Globus pallidus (tissue), 1 donor: ENCODE measurements around the gene TUFM.
"Not testable (repeated sequence)": the region's sequence is repeated elsewhere in the genome, so short reads cannot be mapped to it uniquely, and the experiment has no call there.

ENCODE experiments used
- DNase-seq: peaks from one replicate; pipeline ENCODE4 v3.0.0-alpha.2; 2015; ENCODE audit warnings: low spot score

The TUFM gene

DNA sequence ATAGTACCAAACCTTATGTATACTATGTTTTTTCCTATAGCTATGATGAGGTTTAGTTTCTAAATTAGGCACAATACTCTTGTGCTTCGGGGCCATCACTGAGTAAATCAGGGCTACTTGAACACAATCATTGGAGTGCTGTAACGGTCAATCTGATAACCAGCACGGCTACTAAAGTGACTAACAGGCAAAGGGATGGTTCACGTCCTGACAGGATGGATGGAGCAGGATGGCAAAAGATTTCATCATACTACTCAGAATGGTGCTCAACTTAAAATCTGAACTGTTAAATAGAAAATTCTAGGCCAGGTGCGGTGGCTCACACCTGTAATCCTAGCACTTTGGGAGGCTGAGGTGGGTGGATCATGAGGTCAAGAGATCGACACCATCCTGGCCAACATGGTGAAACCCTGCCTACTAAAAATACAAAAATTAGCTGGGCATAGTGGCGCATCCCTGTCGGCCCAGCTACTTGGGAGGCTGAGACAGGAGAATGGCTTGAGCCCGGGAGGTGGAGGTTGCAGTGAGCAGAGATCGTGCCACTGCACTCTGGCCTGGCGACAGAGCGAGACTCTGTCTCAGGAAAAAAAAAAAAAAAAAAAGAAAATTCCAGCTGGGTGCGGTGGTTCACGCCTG, 7.0 kb downstream of the TUFM start:
- no peak for DNase-seq

DNA sequence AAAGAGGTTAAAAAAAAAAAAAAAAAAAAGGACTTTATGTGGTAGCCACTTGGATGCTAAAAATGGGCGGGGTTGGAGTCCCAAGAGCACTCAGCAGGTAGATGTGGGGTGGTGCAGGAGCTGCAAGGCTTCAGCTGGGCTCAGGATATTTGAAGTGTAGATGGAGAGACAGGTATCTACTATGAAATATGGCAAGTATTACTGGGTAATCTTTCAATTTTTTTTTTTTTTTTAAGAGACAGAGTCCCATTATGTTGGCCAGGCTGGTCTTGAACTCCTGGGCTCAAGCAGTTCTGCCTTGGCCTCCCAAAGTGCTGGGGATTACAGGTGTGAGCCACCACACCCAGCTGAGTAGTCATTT, 7.6 kb downstream of the TUFM start:
- DNase-seq: no peak

DNA sequence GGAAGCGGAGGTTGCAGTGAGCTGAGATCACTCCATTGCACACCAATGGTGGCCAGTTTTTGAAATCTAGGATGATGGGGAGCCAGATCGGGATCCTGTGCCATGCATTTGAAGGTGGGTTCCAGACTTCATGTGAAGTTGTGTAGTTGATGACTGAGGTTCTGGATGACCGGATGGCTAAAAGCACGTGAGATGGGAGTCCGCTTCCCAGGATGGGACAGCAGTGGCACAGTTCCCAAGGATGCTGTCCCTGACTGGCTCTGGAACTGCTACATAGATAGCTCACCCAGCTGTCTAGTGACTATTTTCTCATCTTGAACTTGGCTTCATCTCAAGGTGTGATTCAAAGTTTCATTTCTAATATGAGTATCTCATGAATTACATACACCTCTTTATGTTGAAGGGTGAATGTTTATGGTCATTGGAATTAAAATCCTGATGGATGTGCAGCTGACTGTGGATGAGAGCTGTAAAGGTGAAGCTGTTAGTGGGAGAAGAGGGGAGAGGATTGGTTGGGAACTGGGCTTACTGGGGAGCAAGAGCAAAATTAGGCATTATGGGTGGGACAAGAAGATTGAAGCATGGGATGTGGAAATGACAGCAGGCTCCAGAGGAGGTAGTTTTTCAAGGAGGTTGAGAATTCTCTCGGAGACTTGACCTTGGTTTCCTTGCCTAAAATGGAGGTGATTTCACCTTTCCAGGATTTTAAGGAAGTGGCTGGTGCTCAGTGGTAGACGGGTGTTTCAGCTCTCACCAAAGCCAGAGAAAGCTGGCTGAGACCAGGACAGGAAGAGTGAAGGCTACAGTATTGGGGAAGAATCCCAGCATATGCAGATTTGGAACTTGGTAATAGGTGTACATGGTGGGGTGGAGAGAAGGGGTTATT, 8.2 kb downstream of the TUFM start:
- no peak for DNase-seq

DNA sequence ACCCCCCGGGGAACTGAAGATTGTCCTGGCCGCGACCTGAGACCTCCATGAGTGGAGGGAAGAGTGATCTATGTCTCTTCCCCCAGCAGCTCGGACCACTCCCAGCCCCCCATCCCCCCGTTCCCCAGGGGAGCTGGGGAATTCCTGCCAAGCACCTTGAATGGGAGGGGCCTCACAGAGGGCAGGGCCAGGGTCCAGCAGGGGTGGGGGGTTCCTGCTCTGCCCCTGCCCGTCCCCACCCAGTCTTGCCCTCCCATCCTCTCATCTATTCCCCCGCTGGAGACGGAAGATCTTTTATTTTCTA, 9.4 kb downstream of the TUFM start:
- no peak for DNase-seq

DNA sequence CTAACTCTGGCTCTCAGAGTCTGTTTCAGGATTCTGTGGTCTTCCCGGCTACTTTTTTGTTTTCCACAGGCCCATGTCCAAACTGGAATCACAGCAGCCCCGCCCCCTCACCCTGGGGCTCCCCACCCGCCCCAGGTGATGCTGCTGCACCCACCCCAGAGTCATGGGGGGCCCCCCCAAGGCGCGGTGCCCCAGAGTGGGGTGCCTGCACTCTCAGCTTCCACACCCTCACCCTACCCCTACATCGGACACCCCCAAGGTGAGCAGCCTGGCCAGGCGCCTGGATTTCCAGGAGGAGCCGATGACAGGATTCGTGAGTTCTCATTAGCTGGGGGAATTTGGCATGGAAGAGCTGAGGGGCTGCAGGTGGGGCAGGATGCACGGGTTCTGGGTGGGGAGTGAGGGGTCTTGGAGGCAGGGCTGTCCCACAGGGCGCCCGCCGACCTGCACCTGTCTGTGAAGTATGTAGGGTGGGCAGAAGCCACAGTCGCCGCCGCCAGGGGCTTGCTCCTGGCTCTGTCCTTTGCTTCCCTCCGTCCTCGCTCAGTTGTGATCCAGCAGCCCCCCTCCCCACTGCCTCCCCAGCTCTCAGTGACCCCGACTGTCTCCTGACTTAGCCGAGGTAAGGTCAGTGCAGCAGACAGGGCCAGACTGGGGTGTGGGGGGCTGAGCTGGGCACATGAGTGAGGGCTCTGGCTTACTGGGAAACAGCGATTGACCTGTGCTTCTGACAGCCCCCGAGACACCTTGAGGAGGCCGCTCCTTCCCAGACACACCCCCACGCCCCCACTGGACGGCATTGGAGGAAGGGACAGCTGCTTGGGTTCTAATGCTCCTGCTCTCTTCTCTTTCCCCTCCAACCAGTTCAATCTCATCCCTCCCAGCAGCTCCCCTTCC, 10.0 kb downstream of the TUFM start:
- no peak for DNase-seq

DNA sequence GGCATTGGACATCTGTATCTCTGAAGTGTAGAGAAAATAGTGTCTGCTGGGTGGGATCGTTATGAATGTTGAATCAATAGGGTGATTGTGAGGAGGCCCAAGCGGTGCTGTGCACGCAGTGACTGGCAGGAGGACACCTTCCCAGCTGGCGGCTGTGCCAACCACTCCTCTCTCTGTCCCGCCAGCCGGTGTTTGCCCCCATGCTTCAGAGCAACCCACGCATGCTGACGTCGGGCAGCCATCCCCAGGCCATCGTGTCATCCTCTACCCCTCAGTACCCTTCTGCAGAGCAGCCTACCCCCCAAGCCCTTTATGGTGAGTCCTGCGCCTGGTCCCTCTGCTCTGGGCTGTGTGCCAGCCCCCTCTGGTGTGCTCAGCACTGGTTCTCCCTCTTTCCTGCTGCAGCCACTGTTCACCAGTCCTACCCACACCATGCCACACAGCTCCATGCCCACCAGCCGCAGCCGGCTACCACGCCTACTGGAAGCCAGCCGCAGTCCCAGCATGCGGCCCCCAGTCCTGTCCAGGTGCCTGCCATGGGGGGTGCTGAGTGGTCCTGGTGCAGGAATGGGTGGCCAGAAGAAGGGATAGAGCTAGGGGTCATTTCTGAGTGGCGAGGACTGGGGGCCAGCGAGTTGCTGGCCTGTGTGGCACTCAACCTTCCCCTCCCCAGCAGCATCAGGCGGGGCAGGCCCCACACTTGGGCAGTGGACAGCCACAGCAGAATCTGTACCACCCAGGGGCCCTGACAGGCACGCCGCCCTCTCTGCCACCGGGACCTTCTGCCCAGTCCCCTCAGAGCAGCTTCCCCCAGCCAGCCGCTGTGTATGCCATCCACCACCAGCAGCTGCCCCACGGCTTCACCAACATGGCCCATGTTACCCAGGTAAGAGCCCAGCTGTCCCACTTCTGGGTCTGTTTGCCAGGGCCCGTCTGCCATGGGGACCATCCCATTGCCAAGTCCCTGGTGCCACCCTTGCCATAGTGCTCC, 11.0 kb downstream of the TUFM start:
- no peak for DNase-seq

DNA sequence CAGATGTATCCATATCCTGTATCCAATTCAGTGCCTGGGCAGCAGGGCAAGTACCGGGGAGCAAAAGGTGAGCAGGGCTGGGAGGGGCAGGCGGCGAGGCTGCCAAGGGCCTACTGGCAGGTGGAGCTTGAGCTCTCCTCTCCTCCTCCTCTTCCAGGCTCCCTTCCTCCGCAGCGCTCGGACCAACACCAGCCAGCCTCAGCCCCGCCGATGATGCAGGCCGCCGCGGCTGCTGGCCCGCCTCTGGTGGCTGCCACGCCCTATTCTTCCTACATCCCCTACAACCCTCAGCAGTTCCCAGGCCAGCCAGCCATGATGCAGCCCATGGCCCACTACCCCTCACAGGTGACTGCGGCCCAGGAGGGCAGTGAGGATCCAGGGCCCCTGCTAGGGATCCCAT, 11.8 kb downstream of the TUFM start:
- DNase-seq: no peak

DNA sequence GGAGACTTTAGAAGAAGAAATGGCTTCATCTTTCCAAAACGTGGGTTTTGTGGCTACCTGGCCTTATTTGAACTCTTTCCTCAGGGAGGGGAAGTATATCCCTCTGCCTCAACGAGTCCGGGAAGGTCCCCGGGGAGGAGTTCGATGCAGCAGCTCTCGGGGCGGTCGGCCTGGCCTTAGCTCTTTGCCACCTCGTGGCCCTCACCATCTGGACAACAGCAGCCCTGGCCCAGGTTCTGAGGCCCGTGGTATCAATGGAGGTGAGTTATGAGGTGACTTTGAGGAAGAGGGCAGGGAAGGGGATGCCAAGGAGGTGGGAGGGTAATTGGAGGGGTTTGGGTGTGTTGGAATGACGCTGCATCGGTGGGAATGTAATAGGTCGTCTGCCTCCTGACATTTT, 15.6 kb downstream of the TUFM start:
- no peak for DNase-seq

DNA sequence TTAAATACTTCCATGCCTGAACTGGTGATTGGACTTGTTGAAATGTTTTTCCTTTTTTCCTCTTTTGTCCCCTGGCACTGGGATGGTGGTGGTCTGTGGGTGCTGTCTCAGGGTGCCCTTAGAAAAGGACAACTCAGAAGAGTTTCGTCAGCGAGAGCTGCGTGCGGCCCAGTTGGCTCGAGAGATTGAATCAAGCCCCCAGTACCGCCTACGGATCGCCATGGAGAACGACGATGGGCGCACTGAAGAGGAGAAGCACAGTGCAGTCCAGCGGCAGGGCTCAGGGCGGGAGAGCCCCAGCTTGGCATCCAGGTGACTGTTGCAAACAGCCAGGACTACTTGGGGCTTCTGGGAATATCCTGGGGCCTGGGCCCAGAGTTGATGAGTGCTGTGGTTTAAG, 16.4 kb downstream of the TUFM start:
- no peak for DNase-seq

DNA sequence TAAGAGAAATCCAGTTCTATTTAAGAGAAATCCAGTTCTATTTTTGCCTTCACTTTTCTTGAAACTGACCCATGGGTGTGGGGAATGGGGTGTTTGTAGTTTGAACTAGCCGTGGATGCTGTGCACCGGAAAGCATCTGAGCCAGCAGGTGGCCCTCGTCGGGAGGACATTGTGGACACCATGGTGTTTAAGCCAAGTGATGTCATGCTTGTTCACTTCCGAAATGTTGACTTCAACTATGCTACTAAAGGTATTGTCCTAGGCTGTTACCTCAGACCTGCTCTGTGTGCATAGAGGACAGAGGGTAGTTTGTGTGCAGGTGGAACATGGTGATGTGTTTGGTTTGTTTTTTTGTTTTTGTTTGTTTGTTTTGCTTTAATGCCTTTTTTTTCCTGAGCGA, 20.0 kb downstream of the TUFM start:
- no peak for DNase-seq

DNA sequence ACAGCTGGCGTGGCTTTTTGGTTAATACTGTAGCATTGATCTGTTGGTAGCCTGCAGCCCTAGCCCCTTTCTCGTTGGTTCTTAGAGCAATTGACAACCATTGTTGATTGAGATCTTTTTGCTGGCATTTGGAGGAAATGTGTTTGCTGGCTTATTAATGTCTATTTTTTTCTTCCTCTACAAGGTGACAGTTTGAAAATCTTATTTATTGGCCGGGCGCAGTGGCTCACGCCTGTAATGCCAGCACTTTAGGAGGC, 21.5 kb downstream of the TUFM start:
- DNase-seq: no peak

DNA sequence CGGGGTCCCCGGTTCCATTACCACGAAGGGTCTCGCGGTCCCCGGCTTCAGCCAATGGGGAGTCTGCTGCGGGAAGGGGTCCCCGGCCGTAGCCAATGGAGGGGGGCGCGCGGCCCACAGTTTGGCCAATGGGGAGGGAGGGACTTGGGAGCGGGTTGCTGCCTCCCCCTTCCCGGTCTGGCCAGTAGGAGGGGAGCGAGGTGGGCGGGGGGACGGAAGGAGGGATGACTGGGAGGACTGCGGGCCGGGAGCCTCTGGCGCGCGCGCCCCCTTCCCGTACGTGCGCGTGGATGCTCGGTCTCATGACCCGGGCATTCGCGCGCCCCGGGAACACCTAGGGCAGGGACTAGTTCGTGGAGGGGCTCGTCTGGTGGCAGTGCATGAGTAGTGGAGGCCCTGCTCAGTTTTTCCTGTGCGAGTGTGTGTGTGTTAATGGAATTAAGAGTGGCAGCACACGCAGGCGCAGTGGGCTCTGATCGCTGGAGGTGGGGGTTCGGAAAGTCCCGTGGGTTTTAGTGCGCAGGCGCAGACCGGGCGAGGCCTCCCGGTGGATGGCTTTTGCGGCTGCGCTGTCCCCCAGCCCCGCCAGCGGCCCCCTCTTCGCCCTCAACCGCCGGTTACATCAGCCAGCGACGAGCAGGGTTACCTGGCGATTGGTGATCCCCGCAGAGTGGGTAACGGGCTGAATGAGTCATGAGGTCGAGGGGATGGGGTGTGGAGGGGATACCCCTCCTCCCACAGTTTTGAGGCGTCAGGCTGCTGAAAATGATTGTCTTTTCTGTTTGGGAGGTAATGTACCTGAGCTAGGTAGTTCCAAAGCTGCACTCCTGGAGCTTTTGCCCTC, 22.1 kb downstream of the TUFM start:
- peak; percentile 96 for DNase-seq

DNA sequence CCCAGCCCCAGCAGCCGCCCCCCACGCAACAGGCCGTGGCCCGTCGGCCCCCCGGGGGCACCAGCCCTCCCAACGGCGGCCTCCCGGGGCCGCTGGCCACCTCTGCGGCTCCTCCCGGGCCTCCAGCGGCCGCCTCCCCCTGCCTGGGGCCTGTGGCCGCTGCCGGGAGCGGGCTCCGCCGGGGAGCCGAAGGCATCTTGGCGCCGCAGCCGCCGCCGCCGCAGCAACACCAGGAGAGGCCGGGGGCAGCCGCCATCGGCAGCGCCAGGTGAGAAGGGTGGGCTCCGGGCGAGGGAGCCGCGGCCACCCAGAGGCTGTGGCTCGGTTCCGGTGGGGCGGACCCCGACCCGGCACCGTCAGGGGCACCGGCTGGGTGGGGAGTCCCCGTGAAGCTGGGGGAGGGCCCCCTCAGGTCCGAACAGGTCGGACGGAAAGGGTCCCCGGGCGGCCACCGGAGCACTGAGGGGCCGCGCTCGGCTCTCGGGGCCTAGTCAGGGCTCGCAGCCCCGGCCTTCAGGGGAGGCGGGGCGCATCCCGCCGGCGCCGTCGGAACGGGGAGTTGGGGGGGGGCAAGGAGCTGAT, 22.8 kb downstream of the TUFM start:
- no peak for DNase-seq

DNA sequence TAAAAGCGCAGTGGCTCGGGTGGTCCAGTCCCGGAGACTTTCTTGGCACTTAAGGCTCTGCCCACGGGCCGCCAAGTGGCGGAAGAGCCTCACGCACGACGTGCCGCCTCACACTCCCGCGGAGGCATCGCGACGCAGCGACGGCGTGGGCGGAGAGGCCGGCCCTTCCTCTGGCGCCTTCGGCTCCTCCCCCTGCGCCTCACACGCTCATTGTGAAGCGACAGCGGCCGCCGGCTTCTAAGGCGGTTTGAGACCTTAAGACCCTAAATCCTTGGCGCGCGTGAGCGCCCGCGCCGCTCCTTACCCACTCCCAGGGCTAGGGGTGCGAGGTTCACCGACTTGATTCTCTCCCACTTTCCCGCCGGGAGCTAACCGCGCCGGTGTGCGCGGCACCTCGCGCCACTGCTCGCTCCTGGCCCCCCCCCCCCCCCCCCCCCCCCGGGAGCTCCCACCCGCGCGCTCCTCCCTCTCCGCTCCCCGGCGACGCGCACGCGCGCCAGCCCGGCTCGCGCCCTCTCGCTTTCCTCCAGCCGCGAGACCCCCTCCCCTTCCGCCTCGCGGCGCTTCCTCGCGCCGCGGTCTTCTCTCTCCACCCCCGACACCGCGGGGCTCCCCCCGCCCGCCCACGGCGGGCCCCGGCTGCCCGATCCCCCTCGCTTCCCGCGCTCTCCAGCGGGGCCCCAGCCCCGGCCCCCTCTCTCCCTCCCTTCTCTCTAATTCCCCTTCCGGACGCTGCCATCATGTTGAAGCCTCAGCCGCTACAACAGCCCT, 23.4 kb downstream of the TUFM start, which contains the start of gene ATXN2L:
Gene ATXN2L (plus strand): TSS at position 480 of the 771 bp plus-strand sequence. CDS start 261 bp downstream, at position 741.
- DNase-seq: peak; percentile 91

DNA sequence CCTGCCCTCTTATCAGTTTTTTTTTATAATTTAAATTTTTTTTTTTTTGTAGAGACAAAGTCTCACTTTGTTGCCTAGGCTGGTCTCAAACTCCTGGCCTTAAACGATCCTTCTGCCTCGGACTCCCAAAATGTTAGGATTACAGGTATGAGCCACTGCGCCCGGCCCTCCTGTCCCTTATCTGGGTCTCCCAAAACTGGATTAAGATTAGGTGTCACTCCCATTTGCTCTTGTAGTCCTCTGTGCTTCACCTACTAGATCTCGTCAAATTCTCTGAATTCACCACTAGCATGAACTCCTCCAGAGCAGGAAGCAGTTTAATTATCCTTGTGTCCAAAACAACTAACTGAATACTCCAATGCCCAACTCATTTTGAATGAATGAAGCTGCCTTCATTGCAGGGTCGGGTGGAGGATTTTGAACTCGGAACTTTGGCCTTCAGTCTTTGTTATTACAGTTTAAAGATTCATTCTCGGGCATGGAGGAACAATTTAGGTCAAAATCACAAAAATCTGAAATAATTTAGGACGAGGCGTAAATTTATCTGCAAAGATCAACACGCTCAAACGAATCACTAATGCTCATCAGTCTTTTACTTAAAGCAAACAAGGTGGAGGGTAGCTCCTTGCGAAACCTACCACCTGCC, 24.2 kb downstream of the TUFM start:
- peak; percentile 10 for DNase-seq

DNA sequence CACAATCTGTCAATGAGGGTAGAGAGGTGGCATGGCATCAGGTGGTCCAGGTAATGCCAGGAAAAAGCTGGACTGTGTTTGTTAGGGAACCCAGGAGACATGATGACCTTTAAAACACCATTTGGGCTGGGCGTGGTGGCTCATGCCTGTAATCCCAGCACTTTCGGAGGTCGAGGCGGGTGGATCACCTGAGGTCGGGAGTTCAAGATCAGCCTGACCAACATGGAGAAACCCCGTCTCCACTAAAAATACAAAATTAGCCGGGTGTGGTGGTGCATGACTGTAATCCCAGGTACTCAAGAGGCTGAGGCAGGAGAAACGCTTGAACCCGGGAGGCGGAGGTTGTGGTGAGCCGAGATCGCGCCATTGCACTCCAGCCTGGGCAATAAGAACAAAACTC, 25.6 kb downstream of the TUFM start:
- not testable (repeated sequence) for DNase-seq

DNA sequence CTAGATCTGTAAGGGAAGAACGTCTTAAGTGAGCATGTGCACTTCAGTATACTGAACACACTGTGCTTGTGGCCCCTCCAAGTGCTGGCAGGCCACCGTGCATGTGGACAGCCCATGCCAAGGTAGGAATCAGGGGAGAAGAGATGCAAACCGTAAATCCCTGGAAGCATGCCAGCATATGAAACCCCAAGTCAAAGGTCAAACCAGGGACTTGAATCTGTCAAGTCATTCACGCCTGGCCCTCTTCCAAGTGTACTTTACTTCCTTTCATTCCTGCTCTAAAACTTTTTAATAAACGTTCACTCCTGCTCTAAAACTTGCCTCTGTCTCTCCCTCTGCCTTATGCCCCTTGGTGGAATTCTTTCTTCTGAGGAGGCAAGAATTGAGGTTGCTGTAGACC, 26.1 kb downstream of the TUFM start:
- DNase-seq: no peak

DNA sequence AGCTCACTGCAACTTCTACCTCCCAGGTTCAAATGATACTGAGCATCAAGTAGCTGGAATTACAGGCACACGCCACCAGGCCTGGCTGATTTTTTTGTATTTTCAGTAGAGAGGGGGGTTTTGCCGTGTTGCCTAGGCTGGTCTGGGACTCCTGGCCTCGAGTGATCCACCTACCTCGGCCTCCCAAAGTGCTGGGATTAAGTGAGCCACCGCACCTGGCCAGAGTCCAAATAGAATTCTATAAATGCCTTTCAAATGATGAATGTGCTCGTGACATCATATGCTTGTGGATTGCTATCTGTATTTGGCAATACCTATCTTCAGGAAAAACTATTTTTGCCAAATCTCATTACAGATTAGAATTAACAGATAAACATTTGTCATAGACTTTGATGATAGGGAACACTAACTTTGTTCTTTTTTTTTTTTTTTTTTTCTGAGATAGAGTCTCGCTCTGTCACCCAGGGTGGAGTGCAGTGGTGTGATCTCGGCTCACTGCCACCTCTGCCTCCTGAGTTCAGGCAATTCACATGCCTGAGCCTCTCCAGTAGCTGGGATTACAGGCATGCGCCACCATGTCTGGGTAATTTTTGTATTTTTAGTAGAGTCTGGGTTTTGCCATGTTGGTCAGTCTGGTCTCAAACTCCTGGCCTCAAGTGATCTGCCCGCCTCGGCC, 38.6 kb downstream of the TUFM start:
- not testable (repeated sequence) for DNase-seq
